Fibroblast of lung (primary cell): Measurements from ENCODE around the gene TAGLN2.
A peak's percentile ranks its signal among the peaks of the same experiment; 100 is the strongest.

Experiments used
- CTCF ChIP-seq, 2 donors: IDR thresholded peaks in 1 of 2; conservative IDR thresholded peaks in 1 of 2; 1 replicate in 1 of 2; 2 replicates in 1 of 2; pipeline ENCODE4 v1.5.1; 2011 to 2012; ENCODE audit warnings: low read length in 2 of 2, control low read depth in 1 of 2, inconsistent platforms in 1 of 2, low read depth in 1 of 2, mild to moderate bottlenecking in 1 of 2
- EZH2 ChIP-seq: IDR thresholded peaks from 2 replicates; pipeline ENCODE4 v1.5.1; 2012; ENCODE audit warnings: low read length, control low read depth, mild to moderate bottlenecking; ENCODE audit errors: missing control alignments

- TF ChIP-seq CTCF (conservative IDR thresholded peaks at IDR 0.05 in 1 of 2, IDR thresholded peaks at IDR 0.05 in 1 of 2; ENCODE audit: low read depth in 1 of 2, low read length in 2 of 2), result peak; percentile 89 to 98
- no peak for TF ChIP-seq EZH2
These were observed 11.1 kb upstream of the TAGLN2 start for GRCh38 chr1:159936273-159936904.
